Keratinocyte (primary cell): ENCODE measurements around the gene CEP170B.

Experiments
- EZH2 ChIP-seq: IDR thresholded peaks from one replicate; pipeline ENCODE4 v1.6.1; 2012; ENCODE audit warnings: inconsistent platforms, mild to moderate bottlenecking, low read length, moderate library complexity
- TF ChIP-seq, protein P1 (sequence below), 3 experiments: IDR thresholded peaks in 1 of 3; conservative IDR thresholded peaks in 1 of 3; optimal IDR thresholded peaks in 1 of 3; 2 replicates in 2 of 3; 3 replicates in 1 of 3; pipeline versions ENCODE3 to v1.5.1; 2011; ENCODE audit warnings: low read length in 3 of 3, mild to moderate bottlenecking in 3 of 3, moderate library complexity in 2 of 3, control low read depth in 1 of 3, inconsistent platforms in 1 of 3; ENCODE audit not compliant: insufficient read depth in 2 of 3; ENCODE audit errors: extremely low read depth in 1 of 3

DNA sequence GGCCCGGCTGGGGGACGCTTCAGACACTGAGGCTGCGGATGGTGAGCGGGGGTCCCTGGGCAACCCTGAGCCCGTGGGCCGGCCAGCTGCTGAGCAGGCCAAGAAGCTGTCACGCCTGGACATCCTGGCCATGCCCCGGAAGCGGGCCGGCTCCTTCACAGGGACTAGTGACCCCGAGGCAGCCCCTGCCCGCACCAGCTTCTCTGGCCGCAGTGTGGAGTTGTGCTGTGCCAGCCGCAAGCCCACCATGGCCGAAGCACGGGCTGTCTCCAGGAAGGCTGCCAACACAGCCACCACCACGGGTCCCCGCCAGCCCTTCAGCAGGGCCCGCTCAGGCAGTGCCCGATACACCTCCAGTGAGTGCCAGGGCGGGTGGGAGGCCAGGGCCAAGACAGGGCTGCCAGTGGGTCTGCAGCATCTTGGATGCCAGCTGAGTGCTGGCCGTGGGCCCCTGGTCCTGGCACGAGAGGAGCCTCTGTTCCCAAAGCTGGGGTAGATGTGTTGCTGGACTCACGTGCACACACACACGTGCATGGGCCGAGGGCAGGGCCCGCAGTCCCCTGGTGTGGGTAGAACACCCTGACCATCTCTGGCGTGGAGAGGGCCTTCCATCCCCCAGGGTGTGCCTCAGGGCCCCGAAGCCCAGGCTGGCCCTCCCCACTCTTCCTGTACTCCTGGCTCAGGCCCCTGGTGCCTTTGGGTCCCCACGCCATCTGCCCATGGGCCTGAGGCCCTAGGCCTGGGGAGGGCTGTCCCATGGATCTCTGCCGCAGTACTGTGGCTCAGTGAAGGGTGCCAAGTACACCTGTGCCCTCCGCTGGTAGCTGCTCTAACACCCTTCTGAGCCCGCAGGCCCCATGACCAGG is 22.8 kb downstream of the CEP170B start:
- TF ChIP-seq, protein P1, sequence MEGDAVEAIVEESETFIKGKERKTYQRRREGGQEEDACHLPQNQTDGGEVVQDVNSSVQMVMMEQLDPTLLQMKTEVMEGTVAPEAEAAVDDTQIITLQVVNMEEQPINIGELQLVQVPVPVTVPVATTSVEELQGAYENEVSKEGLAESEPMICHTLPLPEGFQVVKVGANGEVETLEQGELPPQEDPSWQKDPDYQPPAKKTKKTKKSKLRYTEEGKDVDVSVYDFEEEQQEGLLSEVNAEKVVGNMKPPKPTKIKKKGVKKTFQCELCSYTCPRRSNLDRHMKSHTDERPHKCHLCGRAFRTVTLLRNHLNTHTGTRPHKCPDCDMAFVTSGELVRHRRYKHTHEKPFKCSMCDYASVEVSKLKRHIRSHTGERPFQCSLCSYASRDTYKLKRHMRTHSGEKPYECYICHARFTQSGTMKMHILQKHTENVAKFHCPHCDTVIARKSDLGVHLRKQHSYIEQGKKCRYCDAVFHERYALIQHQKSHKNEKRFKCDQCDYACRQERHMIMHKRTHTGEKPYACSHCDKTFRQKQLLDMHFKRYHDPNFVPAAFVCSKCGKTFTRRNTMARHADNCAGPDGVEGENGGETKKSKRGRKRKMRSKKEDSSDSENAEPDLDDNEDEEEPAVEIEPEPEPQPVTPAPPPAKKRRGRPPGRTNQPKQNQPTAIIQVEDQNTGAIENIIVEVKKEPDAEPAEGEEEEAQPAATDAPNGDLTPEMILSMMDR (optimal IDR thresholded peaks at IDR 0.05 in 1 of 3, IDR thresholded peaks at IDR 0.05 in 1 of 3, conservative IDR thresholded peaks at IDR 0.05 in 1 of 3; ENCODE audit: extremely low read depth in 1 of 3, insufficient read depth in 2 of 3, low read length in 3 of 3), result no peak
- TF ChIP-seq EZH2, result no peak
